ENCODE results near the gene YKT6. TPM values are rescaled to one million over a fixed set of nuclear protein-coding genes. Genes with fewer than 3 reads are reported as not detected.

YKT6 gene
- total RNA-seq, 1 donor from 2014 or later = 83.7 TPM

DNA sequence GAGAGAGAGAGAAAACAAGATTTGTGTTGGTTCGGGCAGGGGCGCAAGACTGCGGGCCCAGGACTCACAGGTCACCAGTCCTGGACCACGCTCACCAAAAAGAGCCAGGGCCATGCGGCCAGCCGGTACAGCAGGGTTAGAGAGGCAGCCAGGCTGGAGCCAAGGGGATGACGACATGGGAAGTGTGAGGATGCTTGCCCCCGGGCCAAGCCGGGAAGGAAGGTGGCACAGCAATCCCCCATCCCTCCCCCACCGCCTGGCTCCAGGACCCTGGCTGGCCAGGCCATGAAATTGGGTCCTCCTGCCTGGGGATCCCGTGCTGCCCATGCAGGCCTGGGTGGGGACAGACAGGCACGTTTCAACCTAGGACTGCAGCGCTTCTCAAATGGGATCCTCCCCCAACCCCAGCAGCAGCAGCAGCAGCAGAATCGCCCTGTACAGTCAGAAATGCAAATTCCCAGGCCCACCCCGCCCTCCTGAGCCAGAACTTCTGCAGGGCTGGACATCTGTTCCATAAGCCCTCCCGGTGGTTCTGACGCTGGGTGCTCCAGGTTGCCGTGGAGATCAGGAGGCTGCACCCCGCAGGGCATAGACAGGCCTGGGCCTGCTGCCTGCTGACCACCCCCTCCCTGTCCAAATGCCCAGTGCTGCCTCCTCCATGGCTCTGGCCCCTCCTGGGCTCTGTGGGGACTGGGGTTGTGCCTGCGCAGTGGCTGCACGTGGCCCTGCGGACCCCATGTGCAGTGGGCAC lies 35.0 kb downstream of the YKT6 start:
- TF ChIP-seq, protein P1, sequence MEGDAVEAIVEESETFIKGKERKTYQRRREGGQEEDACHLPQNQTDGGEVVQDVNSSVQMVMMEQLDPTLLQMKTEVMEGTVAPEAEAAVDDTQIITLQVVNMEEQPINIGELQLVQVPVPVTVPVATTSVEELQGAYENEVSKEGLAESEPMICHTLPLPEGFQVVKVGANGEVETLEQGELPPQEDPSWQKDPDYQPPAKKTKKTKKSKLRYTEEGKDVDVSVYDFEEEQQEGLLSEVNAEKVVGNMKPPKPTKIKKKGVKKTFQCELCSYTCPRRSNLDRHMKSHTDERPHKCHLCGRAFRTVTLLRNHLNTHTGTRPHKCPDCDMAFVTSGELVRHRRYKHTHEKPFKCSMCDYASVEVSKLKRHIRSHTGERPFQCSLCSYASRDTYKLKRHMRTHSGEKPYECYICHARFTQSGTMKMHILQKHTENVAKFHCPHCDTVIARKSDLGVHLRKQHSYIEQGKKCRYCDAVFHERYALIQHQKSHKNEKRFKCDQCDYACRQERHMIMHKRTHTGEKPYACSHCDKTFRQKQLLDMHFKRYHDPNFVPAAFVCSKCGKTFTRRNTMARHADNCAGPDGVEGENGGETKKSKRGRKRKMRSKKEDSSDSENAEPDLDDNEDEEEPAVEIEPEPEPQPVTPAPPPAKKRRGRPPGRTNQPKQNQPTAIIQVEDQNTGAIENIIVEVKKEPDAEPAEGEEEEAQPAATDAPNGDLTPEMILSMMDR (IDR thresholded peaks at IDR 0.05; ENCODE audit: unreplicated experiment) = no peak
- no peak overlapping the region for H3K27ac Mint-ChIP-seq
- H3K9me3 Mint-ChIP-seq = no peaks in the 10 kb centered on the region
- no peak overlapping the region for H3K4me3 Mint-ChIP-seq
- no peak for DNase-seq (ENCODE audit: low spot score in 2 of 2, unreplicated experiment in 2 of 2)
- peaks cover 6% of the 10 kb centered on the region for H3K4me1 Mint-ChIP-seq
- no peaks in the 10 kb centered on the region for H3K36me3 Mint-ChIP-seq
- no peaks in the 10 kb centered on the region for H3K27me3 Mint-ChIP-seq (ENCODE audit: low read depth)

DNA sequence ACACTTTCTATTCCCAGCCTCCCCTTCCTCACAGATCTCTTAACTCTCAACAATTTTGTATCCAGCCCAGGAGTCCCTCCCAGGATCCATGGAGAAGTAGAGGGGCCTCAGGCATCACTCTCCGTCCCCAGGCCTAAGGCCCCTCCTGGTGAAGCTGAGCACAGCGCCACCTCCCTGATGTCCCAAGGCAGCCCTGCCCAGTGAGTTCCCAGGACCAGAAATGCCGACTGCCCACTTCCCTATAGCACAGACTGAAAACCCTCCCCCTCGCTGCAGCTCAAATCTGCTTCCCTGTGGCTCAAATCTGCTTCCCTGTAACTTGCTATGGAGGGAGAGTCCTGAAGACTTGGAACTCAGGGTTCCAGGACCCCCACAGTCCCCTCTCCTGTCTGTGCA lies 35.6 kb downstream of the YKT6 start:
- Mint-ChIP-seq H3K9me3 (no peaks in the 10 kb centered on the region), H3K27ac (no peak overlapping the region), H3K27me3 (ENCODE audit: low read depth) (no peaks in the 10 kb centered on the region), H3K4me1 (peaks cover 8% of the 10 kb centered on the region), H3K36me3 (no peaks in the 10 kb centered on the region), H3K4me3 (no peak overlapping the region)
- DNase-seq (ENCODE audit: low spot score in 2 of 2, unreplicated experiment in 2 of 2) = no peak
- TF ChIP-seq, protein P1 (IDR thresholded peaks at IDR 0.05; ENCODE audit: unreplicated experiment) = no peak

DNA sequence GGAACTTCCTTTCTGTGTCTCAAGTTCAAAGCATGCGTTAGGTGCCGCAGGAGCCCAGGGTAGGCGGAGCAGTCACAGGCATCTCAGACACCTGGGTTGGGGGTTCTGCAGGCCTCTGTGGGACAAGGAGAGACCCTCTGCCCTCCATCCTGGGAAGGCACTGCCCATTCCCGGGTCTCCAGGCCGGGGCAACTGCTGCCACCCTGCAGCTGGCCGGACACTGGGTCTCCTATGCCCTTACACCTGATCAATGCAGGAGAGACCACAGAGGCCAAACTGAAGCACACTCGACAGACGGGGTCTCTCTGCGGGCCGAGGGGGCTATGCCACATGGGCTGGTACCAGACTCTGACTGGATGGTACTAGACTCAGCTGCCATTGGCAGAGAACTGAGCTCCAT lies 36.9 kb downstream of the YKT6 start:
- Mint-ChIP-seq H3K4me1 (peaks cover 8% of the 10 kb centered on the region), H3K27ac (no peak overlapping the region), H3K27me3 (ENCODE audit: low read depth) (no peaks in the 10 kb centered on the region), H3K9me3 (no peaks in the 10 kb centered on the region), H3K36me3 (no peaks in the 10 kb centered on the region), H3K4me3 (no peak overlapping the region)
- TF ChIP-seq, protein P1 (IDR thresholded peaks at IDR 0.05; ENCODE audit: unreplicated experiment) = no peak
- no peak for DNase-seq (ENCODE audit: low spot score in 2 of 2, unreplicated experiment in 2 of 2)

DNA sequence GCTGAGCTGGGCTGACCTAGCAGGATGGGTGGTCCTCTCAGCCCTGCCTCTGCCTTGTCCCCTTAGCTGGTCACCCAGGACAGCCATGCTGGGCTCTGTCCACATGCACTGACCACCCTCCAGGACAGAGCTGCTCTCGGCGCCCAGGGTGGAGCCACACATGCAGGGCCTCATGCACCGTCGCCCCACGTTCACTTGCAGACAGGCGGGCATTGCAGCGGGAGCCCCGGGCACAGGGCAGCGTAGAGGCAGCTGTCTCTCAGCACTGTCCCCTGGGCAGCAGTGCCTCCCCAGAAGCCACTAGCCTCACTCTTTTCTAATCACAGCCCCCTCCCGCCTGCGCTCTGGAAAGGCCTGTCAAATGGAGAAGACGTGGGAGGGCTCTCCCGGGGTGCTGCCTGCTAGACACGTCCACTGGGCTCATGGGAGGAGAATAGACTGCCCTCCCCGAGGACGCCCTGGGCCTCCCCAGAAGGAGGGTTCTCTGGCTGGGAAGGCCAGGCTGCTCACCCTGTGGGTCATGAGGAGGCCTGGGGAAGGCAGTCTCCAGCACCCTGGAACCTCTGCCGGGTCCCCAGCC lies 37.4 kb downstream of the YKT6 start:
- no peaks in the 10 kb centered on the region for H3K27me3 Mint-ChIP-seq (ENCODE audit: low read depth)
- H3K4me1 Mint-ChIP-seq = peaks cover 8% of the 10 kb centered on the region
- no peak overlapping the region for H3K27ac Mint-ChIP-seq
- H3K36me3 Mint-ChIP-seq = no peaks in the 10 kb centered on the region
- DNase-seq (ENCODE audit: low spot score in 2 of 2, unreplicated experiment in 2 of 2) = no peak
- TF ChIP-seq, protein P1 (IDR thresholded peaks at IDR 0.05; ENCODE audit: unreplicated experiment) = no peak
- no peak overlapping the region for H3K4me3 Mint-ChIP-seq
- H3K9me3 Mint-ChIP-seq = no peaks in the 10 kb centered on the region

DNA sequence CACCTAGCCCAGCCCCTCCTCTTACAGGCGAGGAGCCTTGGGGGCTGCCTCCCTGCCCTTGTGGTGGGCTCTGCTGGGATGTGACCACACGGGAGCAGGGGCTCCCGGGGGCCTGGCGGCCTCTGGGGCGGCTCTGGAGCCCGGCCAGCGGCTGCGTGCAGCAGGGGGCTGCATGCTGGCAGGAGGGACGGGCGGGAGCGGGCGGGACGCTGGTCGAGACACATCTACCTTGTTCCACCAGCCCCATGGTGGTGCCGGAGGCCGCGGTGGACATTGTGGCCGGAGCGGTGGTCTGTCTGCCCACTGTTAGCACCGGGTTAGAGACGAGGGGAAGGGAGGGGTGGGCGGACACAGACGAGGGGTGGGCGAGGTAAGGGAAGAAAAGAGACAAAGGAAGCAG lies 38.6 kb downstream of the YKT6 start:
- no peaks in the 10 kb centered on the region for H3K9me3 Mint-ChIP-seq

More for the DNA sequence above, 38.6 kb downstream of the YKT6 start:
- Mint-ChIP-seq H3K27me3 (ENCODE audit: low read depth) (no peaks in the 10 kb centered on the region), H3K27ac (no peak overlapping the region), H3K4me1 (peaks cover 8% of the 10 kb centered on the region), H3K4me3 (no peak overlapping the region), H3K36me3 (no peaks in the 10 kb centered on the region)
- TF ChIP-seq, protein P1 (IDR thresholded peaks at IDR 0.05; ENCODE audit: unreplicated experiment) = no peak
- no peak for DNase-seq (ENCODE audit: low spot score in 2 of 2, unreplicated experiment in 2 of 2)
